ENCODE measurements around the gene PNKP.

The PNKP gene

GRCh38 chr19:49814010-49814409 lies 53.4 kb downstream of the PNKP start:
- TF ChIP-seq CTCF (IDR thresholded peaks at IDR 0.05; ENCODE audit: low read depth, low read length), result no peak
- DNase-seq (ENCODE audit: low read depth, low spot score), result no peak

DNA sequence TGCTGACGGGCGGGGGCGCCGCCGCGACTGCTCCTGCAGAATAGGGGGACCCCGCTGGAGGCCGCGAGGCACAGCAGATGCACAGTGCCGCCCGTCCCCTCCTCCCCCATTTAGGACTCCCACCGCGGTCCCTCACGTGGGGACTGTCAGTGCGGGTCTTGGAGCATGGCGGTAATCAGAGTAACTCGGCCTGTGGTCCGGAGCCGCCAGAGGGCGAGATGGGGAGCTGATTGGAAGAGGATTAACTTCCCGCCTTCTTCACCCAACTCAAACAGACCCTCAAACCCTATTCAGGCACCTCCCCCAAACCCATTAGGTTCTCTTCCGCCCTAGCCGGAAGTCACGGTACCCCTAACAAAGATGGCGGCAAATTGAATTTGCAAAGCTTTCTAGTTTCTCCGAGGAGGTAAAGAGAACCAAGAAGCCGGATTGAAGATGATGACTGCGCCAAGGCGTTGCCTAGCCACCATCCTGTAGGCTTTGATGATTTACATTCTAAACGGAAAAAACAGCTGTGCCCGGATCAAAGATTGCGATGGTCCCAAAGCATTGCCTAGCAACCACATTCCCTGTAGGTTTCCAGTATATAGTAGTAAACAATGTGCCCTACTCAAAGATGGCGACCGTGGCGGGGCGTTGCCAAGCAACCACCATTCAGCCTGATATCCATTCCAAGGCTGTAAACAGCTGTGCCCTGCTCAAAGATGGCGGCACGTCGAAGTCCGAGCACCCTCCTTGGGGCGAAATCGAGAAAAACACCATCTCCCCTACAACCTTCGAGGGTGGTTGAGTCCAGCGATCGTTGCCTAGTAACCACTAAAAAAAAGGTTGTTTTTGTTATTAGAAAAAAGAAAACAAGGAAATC lies 54.1 kb downstream of the PNKP start, which contains the start of gene FUZ:
FUZ (minus strand) TSS at position 296 of the 865 bp plus-strand sequence; CDS start at position 110, 186 bp downstream.
- TF ChIP-seq CTCF (IDR thresholded peaks at IDR 0.05; ENCODE audit: low read depth, low read length), result peak; percentile 41
- H3K4me3 ChIP-seq (ENCODE audit: low read depth, low read length), result peak within 1 kb of the TSS; percentile 79
- in situ Hi-C loops (cut with HindIII; ENCODE audit: low sequenced_read_pairs), result no loop called here
- DNase-seq (ENCODE audit: low read depth, low spot score), result peak; percentile 99

More at GRCh38 chr19:49814010-49814409, 53.4 kb downstream of the PNKP start:
- H3K4me3 ChIP-seq (ENCODE audit: low read depth, low read length), result no peak overlapping the region
- in situ Hi-C loops (cut with HindIII; ENCODE audit: low sequenced_read_pairs), result no loop called here

DNA sequence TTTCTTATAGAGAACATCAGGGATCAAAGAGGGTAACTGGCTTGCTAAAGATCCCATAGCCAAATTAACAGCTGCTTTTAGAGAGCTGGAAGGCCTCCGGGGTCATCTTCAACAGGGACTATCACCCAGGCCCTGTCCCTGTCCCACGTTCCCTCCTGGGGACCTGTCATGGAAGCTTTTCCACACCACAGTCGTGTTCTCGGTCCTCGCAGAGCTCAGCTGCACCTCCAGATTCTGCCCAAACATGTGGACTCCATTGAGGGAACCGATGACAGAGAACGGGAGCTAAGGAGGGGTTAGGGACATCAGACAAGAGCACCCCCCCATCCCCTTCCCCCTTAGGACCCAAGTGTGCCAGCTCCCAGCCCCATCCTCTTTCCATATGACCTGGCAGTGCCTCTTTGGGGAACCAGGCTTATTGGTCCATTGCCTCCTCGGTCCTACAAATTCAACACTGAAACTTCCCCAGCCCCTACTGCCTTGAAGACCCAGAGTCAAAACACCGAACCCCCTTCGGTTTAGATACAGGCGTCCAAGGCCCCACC lies 54.9 kb downstream of the PNKP start:
- no peak for DNase-seq (ENCODE audit: low read depth, low spot score)
- no peak for TF ChIP-seq CTCF (IDR thresholded peaks at IDR 0.05; ENCODE audit: low read depth, low read length)
- H3K4me3 ChIP-seq (ENCODE audit: low read depth, low read length), result peak overlapping the region; percentile 79
- in situ Hi-C loops (cut with HindIII; ENCODE audit: low sequenced_read_pairs), result no loop called here

- in situ Hi-C loops (cut with HindIII; ENCODE audit: low sequenced_read_pairs), result no loop called here
- H3K4me3 ChIP-seq (ENCODE audit: low read depth, low read length), result no peak overlapping the region
- no peak for TF ChIP-seq CTCF (IDR thresholded peaks at IDR 0.05; ENCODE audit: low read depth, low read length)
- no peak for DNase-seq (ENCODE audit: low read depth, low spot score)
These were observed 56.0 kb downstream of the PNKP start for GRCh38 chr19:49811328-49811727.

All from astrocyte of the spinal cord (primary cell).